Lung (tissue), 12 donors: ENCODE data around the gene TSR1. TPM values are rescaled to one million over a fixed set of nuclear protein-coding genes. Genes with fewer than 3 reads are reported as not detected.

ENCODE experiments used
- ATAC-seq: fragments of 200-7000 bp; cut with Tn5 transposase; one replicate; pipeline ENCODE4 v1.9.1; 2020; ENCODE audit warnings: moderate number of reproducible peaks; ENCODE audit not compliant: insufficient read depth, low FRiP score
- DNase-seq, 3 donors: peaks; one replicate each; pipeline ENCODE4 v3.0.0-alpha.2; 2013 to 2017
- H3K27ac ChIP-seq, 2 donors: one replicate each; pipeline ENCODE4 v1.5.1; 2013; ENCODE audit warnings: mild to moderate bottlenecking in 2 of 2, moderate library complexity in 2 of 2, control low read depth in 1 of 2, inconsistent platforms in 1 of 2, low read depth in 1 of 2, low read length in 1 of 2
- H3K27me3 ChIP-seq, 3 donors: one replicate each; pipeline ENCODE4 v1.5.1; 2013; ENCODE audit warnings: low read length in 2 of 3; ENCODE audit not compliant: control insufficient read depth in 3 of 3, insufficient read depth in 3 of 3
- H3K36me3 ChIP-seq, 4 donors: one replicate each; pipeline ENCODE4 v1.5.1; 2013; ENCODE audit warnings: low read length in 4 of 4, mild to moderate bottlenecking in 1 of 4, moderate library complexity in 1 of 4; ENCODE audit not compliant: control insufficient read depth in 4 of 4, insufficient read depth in 4 of 4
- H3K4me1 ChIP-seq, 5 donors: one replicate each; pipeline ENCODE4 v1.5.1; 2013; ENCODE audit warnings: low read length in 5 of 5, mild to moderate bottlenecking in 2 of 5, moderate library complexity in 1 of 5; ENCODE audit not compliant: control insufficient read depth in 5 of 5, insufficient read depth in 5 of 5
- H3K4me3 ChIP-seq: one replicate; pipeline ENCODE4 v1.5.1; 2013; ENCODE audit warnings: mild to moderate bottlenecking, control low read depth, moderate library complexity
- H3K9ac ChIP-seq, 2 donors: one replicate each; pipeline ENCODE4 v1.5.1; 2013; ENCODE audit warnings: low read length in 2 of 2, control low read depth in 1 of 2; ENCODE audit not compliant: insufficient read depth in 1 of 2
- H3K9me3 ChIP-seq, 4 donors: one replicate each; pipeline ENCODE4 v1.5.1; 2013; ENCODE audit warnings: low read length in 3 of 4, mild to moderate bottlenecking in 1 of 4, moderate library complexity in 1 of 4; ENCODE audit not compliant: control insufficient read depth in 4 of 4, insufficient read depth in 3 of 4
- CTCF ChIP-seq: IDR thresholded peaks from 2 replicates; pipeline ENCODE4 v1.5.1; 2012; ENCODE audit warnings: mild to moderate bottlenecking; ENCODE audit errors: control extremely low read depth, extremely low read depth
- WGBS, 2 donors: extraction: QIAGEN DNeasy Blood & Tissue Kit; methylation state at CpG; one replicate each; pipeline ENCODE4 v1.1.7; 2013; 5-methylcytosine and 5-hydroxymethylcytosine counted together
- polyA plus RNA-seq, 2 donors: library from polyadenylated mRNA; stranded (reverse); fragments of 200-250 nt; gene quantifications; one replicate each; pipeline ENCODE4 v1.2.1, GENCODE V29; 2013
- total RNA-seq, 2 donors: library from RNA; depleted of rRNA in 1 of 2; stranded (reverse); fragments of >200 nt in 1 of 2; gene quantifications; one replicate each; pipeline ENCODE4 v1.2.1, GENCODE V29; 2014 to 2021
- donor health status: control.
- donor health status: control.
- donor health status: Bipolar disorder and iron deficiency.
- donor health status: healthy.
- donor health status: DM: yes; HTN: yes; CAD: no.

The TSR1 gene
- total and polyA plus RNA-seq, 4 donors: 11.8 to 24.1 (median 19.4) TPM

- WGBS, 2 donors: 79 to 83% methylated on average over 21 of the region's 21 CpGs
These were observed 24.9 kb upstream of the TSR1 start for GRCh38 chr17:2361010-2361760.

GRCh38 chr17:2357931-2358434, 21.7 kb upstream of the TSR1 start:
- Histone ChIP-seq H3K4me3 (no peak overlapping the region), H3K9me3 (no peaks in the 10 kb centered on the region), H3K27ac (no peak overlapping the region), H3K27me3 (no peaks in the 10 kb centered on the region), H3K36me3 (peaks cover 0 to 8% (median 5%) of the 10 kb centered on the region in 4 donors), H3K4me1 (no peaks in the 10 kb centered on the region), H3K9ac (no peak overlapping the region)
- TF ChIP-seq CTCF: no peak
- WGBS, 2 donors: 94 to 98% methylated on average over 10 of the region's 10 CpGs
- DNase-seq (no peak), ATAC-seq (no peak)

More at GRCh38 chr17:2361010-2361760, 24.9 kb upstream of the TSR1 start:
- no peak for DNase-seq
- Histone ChIP-seq H3K4me3 (no peak overlapping the region), H3K9me3 (no peaks in the 10 kb centered on the region), H3K27me3 (no peaks in the 10 kb centered on the region), H3K36me3 (peaks cover 0 to 29% (median 8%) of the 10 kb centered on the region in 4 donors), H3K9ac (no peak overlapping the region), H3K4me1 (peaks cover 0 to 10% (median 3%) of the 10 kb centered on the region in 5 donors), H3K27ac (no peak overlapping the region)
- no peak for ATAC-seq
- no peak for TF ChIP-seq CTCF

GRCh38 chr17:2357237-2357636, 21.0 kb upstream of the TSR1 start:
- Histone ChIP-seq H3K9me3 (no peaks in the 10 kb centered on the region), H3K27me3 (no peaks in the 10 kb centered on the region), H3K4me1 (no peaks in the 10 kb centered on the region), H3K27ac (no peak overlapping the region), H3K36me3 (peaks cover 0 to 4% (median under 1%) of the 10 kb centered on the region in 4 donors), H3K4me3 (no peak overlapping the region), H3K9ac (no peak overlapping the region)
- DNase-seq (no peak), ATAC-seq (no peak)
- 98 to 99% methylated on average over 4 of the region's 4 CpGs for WGBS, 2 donors
- TF ChIP-seq CTCF: no peak
